Bronchial epithelial cell (primary cell): ENCODE data around the gene ZMYM4. TPM values are rescaled to one million over a fixed set of nuclear protein-coding genes. Genes with fewer than 3 reads are reported as not detected.

Experiments
- DNase-seq: peaks from one replicate; pipeline ENCODE4 v3.0.0-alpha.2; 2010; ENCODE audit warnings: low read depth
- FAIRE-seq: peaks from 2 replicates; lab custom pipeline; 2011; peaks lifted over from hg19 to GRCh38; lab: Jason Lieb, UNC
- H3K27me3 ChIP-seq: 2 replicates; pipeline ENCODE4 v1.5.1; 2011; ENCODE audit warnings: low read length; ENCODE audit not compliant: control insufficient read depth, insufficient read depth
- H3K36me3 ChIP-seq: 2 replicates; pipeline ENCODE4 v1.5.1; 2011; ENCODE audit warnings: low read length; ENCODE audit not compliant: control insufficient read depth, insufficient read depth
- H3K4me3 ChIP-seq: 2 replicates; pipeline ENCODE4 v1.5.1; 2011; ENCODE audit warnings: mild to moderate bottlenecking, low read depth, low read length, control low read depth
- CTCF ChIP-seq: IDR thresholded peaks from 2 replicates; pipeline ENCODE4 v1.5.1; 2011; ENCODE audit warnings: mild to moderate bottlenecking, moderate library complexity, low read length, control low read depth, inconsistent platforms; ENCODE audit not compliant: insufficient read depth, severe bottlenecking
- total RNA-seq: library from RNA; depleted of rRNA; stranded (reverse); fragments of >200 nt; gene quantifications from 2 replicates; pipeline ENCODE4 v1.2.1, GENCODE V29; 2014

The ZMYM4 gene
- total RNA-seq, 1 donor from 2014 or later: 19.5 TPM

GRCh38 chr1:35401049-35401448 is 132.5 kb downstream of the ZMYM4 start:
- Histone ChIP-seq H3K36me3 (peaks cover 5% of the 10 kb centered on the region), H3K27me3 (no peaks in the 10 kb centered on the region), H3K4me3 (no peak overlapping the region)
- TF ChIP-seq CTCF: no peak
- DNase-seq: no peak
- FAIRE-seq: no peak

GRCh38 chr1:35406103-35406502 is 137.6 kb downstream of the ZMYM4 start:
- Histone ChIP-seq H3K4me3 (no peak overlapping the region), H3K27me3 (no peaks in the 10 kb centered on the region), H3K36me3 (peaks cover 6% of the 10 kb centered on the region)
- DNase-seq: no peak
- FAIRE-seq: no peak
- no peak for TF ChIP-seq CTCF

- TF ChIP-seq CTCF: no peak
- H3K36me3 ChIP-seq: peaks cover 6% of the 10 kb centered on the region
- FAIRE-seq: no peak
These were observed 139.2 kb downstream of the ZMYM4 start for GRCh38 chr1:35407743-35408142.

GRCh38 chr1:35408925-35409324 is 140.4 kb downstream of the ZMYM4 start:
- Histone ChIP-seq H3K4me3 (no peak overlapping the region), H3K36me3 (peaks cover 6% of the 10 kb centered on the region), H3K27me3 (no peaks in the 10 kb centered on the region)
- TF ChIP-seq CTCF: no peak
- no peak for DNase-seq
- FAIRE-seq: no peak

More at GRCh38 chr1:35407743-35408142, 139.2 kb downstream of the ZMYM4 start:
- Histone ChIP-seq H3K4me3 (no peak overlapping the region), H3K27me3 (no peaks in the 10 kb centered on the region)
- no peak for DNase-seq

GRCh38 chr1:35426097-35426586 is 157.6 kb downstream of the ZMYM4 start:
- H3K27me3 ChIP-seq: no peaks in the 10 kb centered on the region
- DNase-seq: no peak
- H3K36me3 ChIP-seq: no peaks in the 10 kb centered on the region
- no peak overlapping the region for H3K4me3 ChIP-seq
- TF ChIP-seq CTCF: no peak
- no peak for FAIRE-seq

- FAIRE-seq (no peak), DNase-seq (no peak)
- no peak for TF ChIP-seq CTCF
- no peaks in the 10 kb centered on the region for H3K36me3 ChIP-seq
- no peak overlapping the region for H3K4me3 ChIP-seq
- H3K27me3 ChIP-seq: no peaks in the 10 kb centered on the region
These were observed 159.9 kb downstream of the ZMYM4 start for GRCh38 chr1:35428360-35428759.
